ENCODE data around the gene ERC2. TPM values are rescaled to one million over a fixed set of nuclear protein-coding genes. Genes with fewer than 3 reads are reported as not detected.

ERC2 gene
- total RNA-seq, 1 donor from 2014 or later = not detected

DNA sequence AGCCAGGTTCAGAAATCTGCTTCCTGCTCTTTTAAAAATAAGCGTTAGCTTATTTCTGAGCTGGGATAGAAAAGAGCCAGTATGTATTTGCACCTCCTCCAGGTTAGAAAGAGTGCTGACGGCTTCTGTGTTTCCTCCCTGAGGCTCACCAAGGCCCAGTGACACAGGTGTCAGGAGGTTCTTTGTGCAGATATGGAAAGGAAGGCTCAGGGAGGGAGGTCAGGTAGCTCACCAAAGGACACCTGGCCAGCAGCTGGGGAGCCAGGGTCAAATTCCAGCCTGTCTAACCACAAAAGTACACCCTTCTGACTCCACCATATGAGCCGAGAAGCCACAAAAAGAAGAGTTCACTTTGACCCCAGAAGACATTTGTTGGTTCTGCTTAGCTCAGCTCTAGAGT lies 780.1 kb downstream of the ERC2 start:
- no peaks in the 10 kb centered on the region for H3K4me1 Mint-ChIP-seq
- H3K9me3 Mint-ChIP-seq = no peaks in the 10 kb centered on the region
- H3K27me3 Mint-ChIP-seq = no peaks in the 10 kb centered on the region
- no peak overlapping the region for H3K27ac Mint-ChIP-seq
- intact Hi-C loops (cut with micrococcal nuclease) = no loop called here
- no peaks in the 10 kb centered on the region for H3K36me3 Mint-ChIP-seq (ENCODE audit: low read depth)
- H3K4me3 Mint-ChIP-seq = no peak overlapping the region
- no peak for DNase-seq

DNA sequence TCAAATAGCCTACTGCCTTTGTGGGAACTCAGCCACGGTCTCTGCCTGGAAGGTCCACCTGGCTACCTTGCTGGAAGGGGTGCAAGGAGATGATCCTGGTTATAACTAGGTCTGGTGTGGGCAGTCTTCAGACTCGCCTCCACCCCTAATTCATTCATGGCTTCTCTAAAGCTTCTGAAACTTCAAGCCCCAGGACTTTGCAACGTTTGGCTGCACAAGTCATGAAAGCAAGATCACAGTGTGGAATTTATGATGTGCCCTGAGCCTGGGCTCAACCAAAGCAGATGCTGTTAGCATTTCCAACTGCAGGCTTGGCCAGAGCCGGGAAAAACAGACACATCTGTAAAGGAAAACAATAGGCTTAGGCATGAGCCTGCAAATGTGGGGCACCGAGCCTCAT lies 780.7 kb downstream of the ERC2 start:
- no peaks in the 10 kb centered on the region for H3K27me3 Mint-ChIP-seq
- H3K36me3 Mint-ChIP-seq (ENCODE audit: low read depth) = no peaks in the 10 kb centered on the region
- H3K27ac Mint-ChIP-seq = no peak overlapping the region
- intact Hi-C loops (cut with micrococcal nuclease) = no loop called here
- no peaks in the 10 kb centered on the region for H3K9me3 Mint-ChIP-seq
- DNase-seq = no peak
- no peaks in the 10 kb centered on the region for H3K4me1 Mint-ChIP-seq
- H3K4me3 Mint-ChIP-seq = no peak overlapping the region

- no peaks in the 10 kb centered on the region for H3K27me3 Mint-ChIP-seq
- intact Hi-C loops (cut with micrococcal nuclease) = no loop called here
- H3K4me3 Mint-ChIP-seq = no peak overlapping the region
- no peaks in the 10 kb centered on the region for H3K36me3 Mint-ChIP-seq (ENCODE audit: low read depth)
- DNase-seq = no peak
- no peaks in the 10 kb centered on the region for H3K9me3 Mint-ChIP-seq
- no peak overlapping the region for H3K27ac Mint-ChIP-seq
- H3K4me1 Mint-ChIP-seq = no peaks in the 10 kb centered on the region
Measured at GRCh38 chr3:55686426-55687254, 781.6 kb downstream of the ERC2 start.

- no peak for DNase-seq
- Mint-ChIP-seq H3K9me3 (peaks cover 4% of the 10 kb centered on the region), H3K4me3 (no peak overlapping the region), H3K4me1 (no peaks in the 10 kb centered on the region), H3K27me3 (no peaks in the 10 kb centered on the region), H3K36me3 (ENCODE audit: low read depth) (no peaks in the 10 kb centered on the region), H3K27ac (no peak overlapping the region)
- intact Hi-C loops (cut with micrococcal nuclease) = no loop called here
Measured at GRCh38 chr3:55683666-55684270, 784.5 kb downstream of the ERC2 start.

GRCh38 chr3:55682461-55682860 lies 785.8 kb downstream of the ERC2 start:
- Mint-ChIP-seq H3K4me3 (no peak overlapping the region), H3K4me1 (no peaks in the 10 kb centered on the region), H3K27me3 (no peaks in the 10 kb centered on the region), H3K9me3 (peaks cover 4% of the 10 kb centered on the region), H3K27ac (no peak overlapping the region), H3K36me3 (ENCODE audit: low read depth) (no peaks in the 10 kb centered on the region)
- intact Hi-C loops (cut with micrococcal nuclease) = no loop called here
- no peak for DNase-seq

- H3K27me3 Mint-ChIP-seq = no peaks in the 10 kb centered on the region
- intact Hi-C loops (cut with micrococcal nuclease) = no loop called here
- H3K4me3 Mint-ChIP-seq = no peak overlapping the region
- H3K36me3 Mint-ChIP-seq (ENCODE audit: low read depth) = no peaks in the 10 kb centered on the region
- DNase-seq = no peak
- peaks cover 4% of the 10 kb centered on the region for H3K9me3 Mint-ChIP-seq
- H3K4me1 Mint-ChIP-seq = no peaks in the 10 kb centered on the region
- no peak overlapping the region for H3K27ac Mint-ChIP-seq
Measured at GRCh38 chr3:55678546-55679216, 789.6 kb downstream of the ERC2 start.

- no peaks in the 10 kb centered on the region for H3K27me3 Mint-ChIP-seq
- H3K4me1 Mint-ChIP-seq = no peaks in the 10 kb centered on the region
- H3K9me3 Mint-ChIP-seq = peaks cover 4% of the 10 kb centered on the region
- no peaks in the 10 kb centered on the region for H3K36me3 Mint-ChIP-seq (ENCODE audit: low read depth)
- DNase-seq = no peak
- no peak overlapping the region for H3K27ac Mint-ChIP-seq
- no peak overlapping the region for H3K4me3 Mint-ChIP-seq
- intact Hi-C loops (cut with micrococcal nuclease) = no loop called here
Measured at GRCh38 chr3:55676643-55677042, 791.6 kb downstream of the ERC2 start.

DNA sequence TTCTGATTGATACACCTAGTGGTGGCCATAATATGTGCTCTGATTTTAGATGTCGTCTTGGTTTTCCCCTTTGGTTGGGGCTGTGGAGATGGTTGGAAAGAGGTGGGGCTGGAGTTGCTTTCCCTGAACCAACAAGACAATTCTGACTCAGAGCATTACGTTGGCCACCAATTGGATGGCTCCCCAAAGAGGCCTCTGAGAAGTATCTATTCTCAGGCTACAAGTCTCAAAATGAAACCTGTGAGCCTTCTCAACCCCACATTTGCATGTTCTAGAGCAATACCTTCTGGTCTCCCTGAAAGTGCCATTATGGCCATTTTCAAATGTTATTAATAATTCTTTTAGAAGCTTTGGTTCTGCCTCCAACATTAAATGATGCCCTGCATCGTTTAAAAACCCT lies 792.8 kb downstream of the ERC2 start:
- intact Hi-C loops (cut with micrococcal nuclease) = no loop called here
- no peak overlapping the region for H3K27ac Mint-ChIP-seq
- H3K9me3 Mint-ChIP-seq = peaks cover 4% of the 10 kb centered on the region
- no peak overlapping the region for H3K4me3 Mint-ChIP-seq
- DNase-seq = no peak
- H3K36me3 Mint-ChIP-seq (ENCODE audit: low read depth) = no peaks in the 10 kb centered on the region
- H3K4me1 Mint-ChIP-seq = no peaks in the 10 kb centered on the region
- no peaks in the 10 kb centered on the region for H3K27me3 Mint-ChIP-seq

DNA sequence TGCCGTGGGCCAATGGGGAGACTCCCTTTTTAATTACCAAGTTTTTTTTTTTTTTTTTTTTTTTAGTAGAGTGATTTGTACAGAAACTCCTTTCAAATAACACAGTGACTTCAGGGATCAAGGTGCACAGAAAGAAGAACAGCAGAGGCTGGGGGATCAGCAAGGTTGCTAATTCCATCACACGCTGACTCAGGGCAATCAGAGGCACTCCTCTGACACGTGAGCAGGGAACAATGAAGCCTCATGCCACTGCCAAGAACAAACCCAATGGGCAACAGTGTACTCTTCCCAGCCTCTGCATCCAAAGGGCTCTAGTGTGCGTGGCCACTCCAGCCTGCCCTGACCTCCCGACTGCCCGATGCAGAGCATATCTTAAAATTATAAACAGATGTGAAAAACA lies 794.5 kb downstream of the ERC2 start:
- H3K9me3 Mint-ChIP-seq = no peaks in the 10 kb centered on the region
- DNase-seq = no peak
- intact Hi-C loops (cut with micrococcal nuclease) = no loop called here
- H3K27ac Mint-ChIP-seq = no peak overlapping the region
- no peaks in the 10 kb centered on the region for H3K27me3 Mint-ChIP-seq
- H3K36me3 Mint-ChIP-seq (ENCODE audit: low read depth) = no peaks in the 10 kb centered on the region
- H3K4me1 Mint-ChIP-seq = no peaks in the 10 kb centered on the region
- no peak overlapping the region for H3K4me3 Mint-ChIP-seq

GRCh38 chr3:55669133-55669532 lies 799.1 kb downstream of the ERC2 start:
- no peaks in the 10 kb centered on the region for H3K9me3 Mint-ChIP-seq
- DNase-seq = no peak
- H3K4me3 Mint-ChIP-seq = no peak overlapping the region
- intact Hi-C loops (cut with micrococcal nuclease) = no loop called here
- H3K36me3 Mint-ChIP-seq (ENCODE audit: low read depth) = no peaks in the 10 kb centered on the region
- H3K4me1 Mint-ChIP-seq = no peaks in the 10 kb centered on the region
- H3K27ac Mint-ChIP-seq = no peak overlapping the region
- H3K27me3 Mint-ChIP-seq = no peaks in the 10 kb centered on the region

GRCh38 chr3:55668359-55668758 lies 799.9 kb downstream of the ERC2 start:
- no peak overlapping the region for H3K4me3 Mint-ChIP-seq
- H3K36me3 Mint-ChIP-seq (ENCODE audit: low read depth) = no peaks in the 10 kb centered on the region
- no peaks in the 10 kb centered on the region for H3K9me3 Mint-ChIP-seq
- no peak overlapping the region for H3K27ac Mint-ChIP-seq
- H3K4me1 Mint-ChIP-seq = no peaks in the 10 kb centered on the region
- intact Hi-C loops (cut with micrococcal nuclease) = no loop called here
- DNase-seq = no peak
- H3K27me3 Mint-ChIP-seq = no peaks in the 10 kb centered on the region

DNA sequence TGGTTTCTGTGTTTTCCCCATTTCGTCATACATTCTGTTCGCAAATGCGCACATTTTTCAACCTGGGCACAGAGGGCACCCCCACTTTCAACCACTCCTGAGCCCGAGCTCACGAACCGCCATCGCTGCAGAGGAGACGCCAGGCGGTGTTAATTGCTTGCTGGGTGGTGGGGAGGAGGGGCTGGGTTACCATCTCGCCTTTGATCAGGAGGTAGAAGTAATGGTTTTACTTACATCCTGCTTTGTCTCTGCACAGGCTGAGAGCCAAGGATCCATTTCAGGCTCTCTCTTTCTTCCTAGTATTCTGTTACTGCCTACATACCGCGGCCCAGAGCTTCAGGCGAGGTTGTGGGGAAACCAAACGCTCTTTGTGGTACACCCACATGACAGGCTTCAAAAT lies 803.9 kb downstream of the ERC2 start:
- Mint-ChIP-seq H3K4me3 (no peak overlapping the region), H3K27ac (no peak overlapping the region), H3K4me1 (no peaks in the 10 kb centered on the region), H3K9me3 (no peaks in the 10 kb centered on the region), H3K27me3 (no peaks in the 10 kb centered on the region), H3K36me3 (ENCODE audit: low read depth) (no peaks in the 10 kb centered on the region)
- intact Hi-C loops (cut with micrococcal nuclease) = no loop called here
- DNase-seq = no peak

DNA sequence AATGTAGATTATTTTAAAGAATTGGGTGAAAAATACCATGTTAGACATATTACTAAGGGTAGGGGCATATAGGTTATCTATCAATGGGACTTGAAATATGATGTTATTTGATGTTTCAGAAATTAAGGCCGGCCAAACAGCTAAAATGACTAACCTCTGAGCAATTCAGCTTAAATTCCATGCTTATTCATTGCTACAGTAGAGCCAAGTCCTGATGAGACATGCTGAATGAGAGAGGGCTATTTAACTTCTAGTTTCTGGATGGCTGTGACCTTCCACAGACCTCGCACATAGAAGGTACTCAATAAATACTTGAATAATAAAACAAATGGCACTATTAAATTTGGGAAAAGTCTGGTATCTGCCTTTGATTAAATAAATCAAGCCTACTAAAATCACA lies 805.6 kb downstream of the ERC2 start:
- H3K4me3 Mint-ChIP-seq = no peak overlapping the region
- intact Hi-C loops (cut with micrococcal nuclease) = no loop called here
- no peak for DNase-seq
- H3K36me3 Mint-ChIP-seq (ENCODE audit: low read depth) = no peaks in the 10 kb centered on the region
- no peaks in the 10 kb centered on the region for H3K4me1 Mint-ChIP-seq
- no peaks in the 10 kb centered on the region for H3K27me3 Mint-ChIP-seq
- no peak overlapping the region for H3K27ac Mint-ChIP-seq
- no peaks in the 10 kb centered on the region for H3K9me3 Mint-ChIP-seq

GRCh38 chr3:55661571-55661970 lies 806.7 kb downstream of the ERC2 start:
- H3K27me3 Mint-ChIP-seq = no peaks in the 10 kb centered on the region
- no peaks in the 10 kb centered on the region for H3K36me3 Mint-ChIP-seq (ENCODE audit: low read depth)
- no peak overlapping the region for H3K4me3 Mint-ChIP-seq
- H3K9me3 Mint-ChIP-seq = no peaks in the 10 kb centered on the region
- H3K4me1 Mint-ChIP-seq = no peaks in the 10 kb centered on the region
- no peak overlapping the region for H3K27ac Mint-ChIP-seq
- DNase-seq = no peak
- intact Hi-C loops (cut with micrococcal nuclease) = no loop called here
